IMR-90 (cell line): ENCODE data around the gene HLX.

ENCODE experiments used
- BHLHE40 ChIP-seq: fragments of 150-350 bp; IDR thresholded peaks from 2 replicates; pipeline ENCODE4 v1.6.1; 2016; ENCODE audit warnings: mild to moderate bottlenecking, low read depth, low read length
- MAFK ChIP-seq: IDR thresholded peaks from 2 replicates; pipeline ENCODE4 v1.6.1; 2012; ENCODE audit warnings: low read depth, low read length, improper control_type of control experiment
- POLR2A ChIP-seq: IDR thresholded peaks from 2 replicates; pipeline ENCODE4 v1.6.1; 2012; ENCODE audit warnings: mild to moderate bottlenecking, low read depth, low read length
- RAD21 ChIP-seq: IDR thresholded peaks from 2 replicates; pipeline ENCODE4 v1.6.1; 2012; ENCODE audit warnings: low read length, improper control_type of control experiment
- SMC3 ChIP-seq: fragments of 150-350 bp; IDR thresholded peaks from 2 replicates; pipeline ENCODE4 v1.6.1; 2016; ENCODE audit warnings: low read depth, mild to moderate bottlenecking, antibody characterized with exemption, low read length, moderate library complexity
- TF ChIP-seq, protein P1 (sequence below): conservative IDR thresholded peaks from 2 replicates; pipeline ENCODE4 v1.5.1; 2012; ENCODE audit warnings: mild to moderate bottlenecking, low read depth, low read length, improper control_type of control experiment
- TF ChIP-seq, protein P2 (sequence below): fragments of 150-350 bp; IDR thresholded peaks from 2 replicates; pipeline ENCODE4 v1.6.1; 2017; ENCODE audit warnings: mild to moderate bottlenecking, antibody characterized with exemption, low read length, low read depth
- TF ChIP-seq, protein P3 (sequence below): fragments of 150-350 bp; IDR thresholded peaks from 2 replicates; pipeline ENCODE4 v1.6.1; 2016; ENCODE audit warnings: low read depth, mild to moderate bottlenecking, low read length, moderate library complexity, borderline replicate concordance

DNA sequence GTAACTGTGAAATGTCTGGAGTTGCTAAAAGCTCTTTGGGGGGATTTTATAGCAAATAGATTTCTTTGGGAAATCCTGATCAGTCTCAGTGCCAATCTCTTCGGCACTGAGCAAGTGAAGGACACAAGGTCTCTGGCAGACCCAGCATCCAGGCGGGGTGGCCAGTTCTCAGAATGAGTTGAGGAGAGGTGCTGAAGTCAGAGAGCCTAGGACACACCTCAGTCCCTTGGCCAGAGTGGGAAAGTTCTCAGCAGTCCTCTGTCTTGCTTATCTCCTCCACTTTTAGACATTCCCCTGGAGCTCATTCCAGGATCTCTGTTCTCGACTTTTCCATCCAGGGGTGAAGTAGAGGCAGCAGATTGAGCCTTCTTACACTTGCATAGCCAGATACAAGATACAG lies 6.7 kb downstream of the HLX start:
- TF ChIP-seq POLR2A = no peak
- TF ChIP-seq, protein P1, sequence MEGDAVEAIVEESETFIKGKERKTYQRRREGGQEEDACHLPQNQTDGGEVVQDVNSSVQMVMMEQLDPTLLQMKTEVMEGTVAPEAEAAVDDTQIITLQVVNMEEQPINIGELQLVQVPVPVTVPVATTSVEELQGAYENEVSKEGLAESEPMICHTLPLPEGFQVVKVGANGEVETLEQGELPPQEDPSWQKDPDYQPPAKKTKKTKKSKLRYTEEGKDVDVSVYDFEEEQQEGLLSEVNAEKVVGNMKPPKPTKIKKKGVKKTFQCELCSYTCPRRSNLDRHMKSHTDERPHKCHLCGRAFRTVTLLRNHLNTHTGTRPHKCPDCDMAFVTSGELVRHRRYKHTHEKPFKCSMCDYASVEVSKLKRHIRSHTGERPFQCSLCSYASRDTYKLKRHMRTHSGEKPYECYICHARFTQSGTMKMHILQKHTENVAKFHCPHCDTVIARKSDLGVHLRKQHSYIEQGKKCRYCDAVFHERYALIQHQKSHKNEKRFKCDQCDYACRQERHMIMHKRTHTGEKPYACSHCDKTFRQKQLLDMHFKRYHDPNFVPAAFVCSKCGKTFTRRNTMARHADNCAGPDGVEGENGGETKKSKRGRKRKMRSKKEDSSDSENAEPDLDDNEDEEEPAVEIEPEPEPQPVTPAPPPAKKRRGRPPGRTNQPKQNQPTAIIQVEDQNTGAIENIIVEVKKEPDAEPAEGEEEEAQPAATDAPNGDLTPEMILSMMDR = no peak
- TF ChIP-seq, protein P2, sequence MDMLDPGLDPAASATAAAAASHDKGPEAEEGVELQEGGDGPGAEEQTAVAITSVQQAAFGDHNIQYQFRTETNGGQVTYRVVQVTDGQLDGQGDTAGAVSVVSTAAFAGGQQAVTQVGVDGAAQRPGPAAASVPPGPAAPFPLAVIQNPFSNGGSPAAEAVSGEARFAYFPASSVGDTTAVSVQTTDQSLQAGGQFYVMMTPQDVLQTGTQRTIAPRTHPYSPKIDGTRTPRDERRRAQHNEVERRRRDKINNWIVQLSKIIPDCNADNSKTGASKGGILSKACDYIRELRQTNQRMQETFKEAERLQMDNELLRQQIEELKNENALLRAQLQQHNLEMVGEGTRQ = no peak
- TF ChIP-seq RAD21 = no peak
- TF ChIP-seq, protein P3, sequence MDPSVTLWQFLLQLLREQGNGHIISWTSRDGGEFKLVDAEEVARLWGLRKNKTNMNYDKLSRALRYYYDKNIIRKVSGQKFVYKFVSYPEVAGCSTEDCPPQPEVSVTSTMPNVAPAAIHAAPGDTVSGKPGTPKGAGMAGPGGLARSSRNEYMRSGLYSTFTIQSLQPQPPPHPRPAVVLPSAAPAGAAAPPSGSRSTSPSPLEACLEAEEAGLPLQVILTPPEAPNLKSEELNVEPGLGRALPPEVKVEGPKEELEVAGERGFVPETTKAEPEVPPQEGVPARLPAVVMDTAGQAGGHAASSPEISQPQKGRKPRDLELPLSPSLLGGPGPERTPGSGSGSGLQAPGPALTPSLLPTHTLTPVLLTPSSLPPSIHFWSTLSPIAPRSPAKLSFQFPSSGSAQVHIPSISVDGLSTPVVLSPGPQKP = no peak
- no peak for TF ChIP-seq BHLHE40
- TF ChIP-seq MAFK = no peak
- TF ChIP-seq SMC3 = no peak
